Type B pancreatic cell (in vitro differentiated cells): ENCODE data around the gene PTCD3. TPM values are rescaled to one million over a fixed set of nuclear protein-coding genes. Genes with fewer than 3 reads are reported as not detected.

Experiments used
- DNase-seq: peaks from one replicate; pipeline ENCODE4 v3.0.0; 2021; ENCODE audit warnings: mixed read lengths; ENCODE audit not compliant: unreplicated experiment; ENCODE audit errors: extremely low spot score
- H3K27ac Mint-ChIP-seq: 2 replicates; pipeline ENCODE4 v1.8.0; 2021; ENCODE audit warnings: mild to moderate bottlenecking, mixed read lengths
- H3K27me3 Mint-ChIP-seq: 2 replicates; pipeline ENCODE4 v1.8.0; 2021; ENCODE audit warnings: mixed read lengths
- H3K36me3 Mint-ChIP-seq: 2 replicates; pipeline ENCODE4 v1.8.0; 2021; ENCODE audit warnings: mixed read lengths
- H3K4me1 Mint-ChIP-seq: one replicate; pipeline ENCODE4 v1.8.0; 2021; ENCODE audit warnings: mixed read lengths; ENCODE audit not compliant: unreplicated experiment
- H3K4me3 Mint-ChIP-seq: 2 replicates; pipeline ENCODE4 v1.8.0; 2021; ENCODE audit warnings: mild to moderate bottlenecking, mixed read lengths
- H3K9me3 Mint-ChIP-seq: 2 replicates; pipeline ENCODE4 v1.8.0; 2021; ENCODE audit warnings: mixed read lengths
- total RNA-seq: library from RNA; stranded (reverse); gene quantifications from 2 replicates; pipeline ENCODE4 v1.2.1, GENCODE V29; 2021; ENCODE audit warnings: low replicate concordance
- TF ChIP-seq, protein P1 (sequence below): fragments of 200-600 bp; sonication (generic); conservative IDR thresholded peaks from 2 replicates; pipeline ENCODE4 v1.5.0; 2021; ENCODE audit warnings: antibody characterized with exemption, mild to moderate bottlenecking

Gene PTCD3
- total RNA-seq, 1 donor from 2014 or later: 155 TPM

DNA sequence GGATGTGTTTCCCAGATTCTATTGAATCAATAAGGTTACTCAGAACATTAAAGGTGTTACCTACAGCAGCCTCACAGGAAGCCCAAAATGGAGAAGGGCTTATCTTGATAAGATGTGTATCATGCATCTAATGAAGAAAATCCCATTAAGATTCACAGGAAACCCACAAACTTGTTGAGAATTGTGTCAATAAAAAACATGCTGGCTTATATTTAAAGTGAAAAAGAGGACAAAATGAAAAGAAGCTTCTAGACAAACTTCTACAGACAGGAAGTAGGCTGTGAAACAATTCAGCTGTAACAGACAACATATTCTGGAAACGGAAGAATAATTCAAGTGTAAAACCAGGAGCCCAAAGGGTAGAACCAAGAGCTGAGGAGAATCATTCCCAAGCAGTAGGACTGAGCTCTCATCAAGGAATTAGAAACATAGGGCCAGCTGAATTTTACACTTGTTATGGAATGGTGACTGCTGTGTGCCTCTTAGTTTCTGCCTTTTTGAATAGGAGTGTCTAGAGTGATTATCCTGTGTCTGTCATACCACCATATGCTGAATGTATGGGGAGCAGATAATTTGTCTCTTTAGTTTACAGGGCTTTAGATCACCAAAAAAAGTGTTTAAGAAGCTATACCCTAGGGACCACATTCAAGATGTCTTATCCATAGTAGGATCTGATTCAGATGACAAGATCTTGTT is 79.6 kb downstream of the PTCD3 start:
- Mint-ChIP-seq H3K27ac (peak overlapping the region; percentile 37), H3K4me1 (peaks cover 16% of the 10 kb centered on the region), H3K27me3 (no peaks in the 10 kb centered on the region), H3K36me3 (peaks cover 12% of the 10 kb centered on the region), H3K4me3 (no peak overlapping the region), H3K9me3 (no peaks in the 10 kb centered on the region)
- DNase-seq: no peak
- TF ChIP-seq, protein P1, sequence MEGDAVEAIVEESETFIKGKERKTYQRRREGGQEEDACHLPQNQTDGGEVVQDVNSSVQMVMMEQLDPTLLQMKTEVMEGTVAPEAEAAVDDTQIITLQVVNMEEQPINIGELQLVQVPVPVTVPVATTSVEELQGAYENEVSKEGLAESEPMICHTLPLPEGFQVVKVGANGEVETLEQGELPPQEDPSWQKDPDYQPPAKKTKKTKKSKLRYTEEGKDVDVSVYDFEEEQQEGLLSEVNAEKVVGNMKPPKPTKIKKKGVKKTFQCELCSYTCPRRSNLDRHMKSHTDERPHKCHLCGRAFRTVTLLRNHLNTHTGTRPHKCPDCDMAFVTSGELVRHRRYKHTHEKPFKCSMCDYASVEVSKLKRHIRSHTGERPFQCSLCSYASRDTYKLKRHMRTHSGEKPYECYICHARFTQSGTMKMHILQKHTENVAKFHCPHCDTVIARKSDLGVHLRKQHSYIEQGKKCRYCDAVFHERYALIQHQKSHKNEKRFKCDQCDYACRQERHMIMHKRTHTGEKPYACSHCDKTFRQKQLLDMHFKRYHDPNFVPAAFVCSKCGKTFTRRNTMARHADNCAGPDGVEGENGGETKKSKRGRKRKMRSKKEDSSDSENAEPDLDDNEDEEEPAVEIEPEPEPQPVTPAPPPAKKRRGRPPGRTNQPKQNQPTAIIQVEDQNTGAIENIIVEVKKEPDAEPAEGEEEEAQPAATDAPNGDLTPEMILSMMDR: no peak

DNA sequence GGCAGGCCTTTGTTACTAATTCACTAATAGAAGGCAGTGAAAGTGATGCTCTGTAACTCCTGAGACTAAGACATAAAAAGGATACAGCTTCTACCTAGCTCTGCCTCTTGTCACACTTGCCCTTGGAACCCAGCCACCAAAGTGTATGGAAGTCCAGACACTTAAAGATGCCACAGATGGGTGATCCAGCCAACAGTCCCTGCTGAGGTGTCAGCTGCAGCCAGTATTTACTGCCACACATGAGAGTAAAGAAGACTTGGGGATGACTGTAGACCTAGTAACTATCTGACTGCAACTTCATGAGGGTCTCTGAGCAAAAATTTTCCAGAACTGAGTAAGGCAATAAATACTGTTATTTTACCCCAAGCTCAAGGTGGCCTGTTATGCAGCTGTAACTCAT is 80.4 kb downstream of the PTCD3 start:
- Mint-ChIP-seq H3K4me1 (peaks cover 16% of the 10 kb centered on the region), H3K27me3 (no peaks in the 10 kb centered on the region), H3K36me3 (peaks cover 12% of the 10 kb centered on the region), H3K27ac (no peak overlapping the region), H3K9me3 (no peaks in the 10 kb centered on the region), H3K4me3 (no peak overlapping the region)
- no peak for DNase-seq
- TF ChIP-seq, protein P1: no peak

DNA sequence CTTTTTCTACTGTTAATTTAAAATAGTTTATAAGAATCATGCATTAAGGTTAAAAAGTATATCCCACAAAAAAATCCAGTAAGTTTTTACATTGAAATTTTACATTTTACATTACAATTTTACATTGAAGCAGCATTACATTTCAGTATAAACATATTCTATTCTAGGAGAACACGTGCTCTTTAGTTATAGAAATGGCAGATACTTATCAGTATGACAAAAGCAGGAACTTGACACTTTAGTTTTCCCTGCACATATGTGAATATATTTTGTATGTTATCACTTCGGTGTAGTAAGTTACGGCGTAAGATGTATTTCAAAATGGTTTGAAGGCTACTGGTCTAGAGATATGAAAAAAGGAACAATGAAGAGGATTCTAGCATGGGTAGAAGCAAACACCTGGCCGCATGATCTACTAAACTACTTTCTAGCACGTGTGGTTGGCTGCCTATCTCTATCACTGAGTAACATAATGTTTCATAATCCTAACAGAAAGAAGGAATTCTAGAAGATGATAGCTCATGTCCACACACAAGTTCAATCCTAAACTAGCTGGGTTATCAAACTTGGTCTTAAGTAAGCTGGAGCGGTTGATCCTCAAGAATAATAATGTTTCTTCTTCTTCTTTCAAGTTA is 83.9 kb downstream of the PTCD3 start:
- H3K27ac Mint-ChIP-seq: peak overlapping the region; percentile 35
- no peak for DNase-seq
- TF ChIP-seq, protein P1: no peak
- no peak overlapping the region for H3K4me3 Mint-ChIP-seq
- no peaks in the 10 kb centered on the region for H3K9me3 Mint-ChIP-seq
- peaks cover 36% of the 10 kb centered on the region for H3K4me1 Mint-ChIP-seq
- peaks cover 15% of the 10 kb centered on the region for H3K36me3 Mint-ChIP-seq
- no peaks in the 10 kb centered on the region for H3K27me3 Mint-ChIP-seq

Other genes with a start within 250 kb of the PTCD3 start
- gene ST3GAL5, start 217.2 kb upstream of the PTCD3 start, total RNA-seq: 12.9 and 16.7 TPM in 2 replicates
- 54.9 and 57.6 TPM in 2 replicates for gene POLR1A, start 349 bp upstream of the PTCD3 start, total RNA-seq
- 83.6 and 108 TPM in 2 replicates for gene IMMT, start 89.2 kb downstream of the PTCD3 start, total RNA-seq
- 40.2 and 43.5 TPM in 2 replicates for gene MRPL35, start 93.2 kb downstream of the PTCD3 start, total RNA-seq
- gene REEP1, start 231.4 kb downstream of the PTCD3 start, total RNA-seq: 6.4 and 14.1 TPM in 2 replicates